ENCODE results near the gene JUP. TPM values are rescaled to one million over a fixed set of nuclear protein-coding genes. Genes with fewer than 3 reads are reported as not detected.

The JUP gene
- total and polyA plus RNA-seq, 10 donors: 13.7 to 73.1 (median 33.5) TPM

GRCh38 chr17:41768682-41769288, 17.7 kb downstream of the JUP start:
- Histone ChIP-seq H3K36me3 (peaks cover 0 to 74% (median 28%) of the 10 kb centered on the region in 6 donors), H3K9me3 (no peaks in the 10 kb centered on the region), H3K4me3 (no peak overlapping the region), H3K27ac (no peak overlapping the region), H3K4me1 (peaks cover 0 to 16% (median 3%) of the 10 kb centered on the region in 6 donors), H3K27me3 (replicated peaks in 1 of 7) (no peaks in the 10 kb centered on the region)
- no peak for TF ChIP-seq POLR2A (IDR thresholded peaks at IDR 0.05)
- TF ChIP-seq POLR2AphosphoS5 (IDR thresholded peaks at IDR 0.05): no peak
- TF ChIP-seq CTCF (IDR thresholded peaks at IDR 0.05 in 8 of 11, conservative IDR thresholded peaks at IDR 0.05 in 3 of 11): no peak
- intact Hi-C loops (cut with DNase I; ENCODE audit: low total_unique reads): no loop called here
- no peak for DNase-seq
- WGBS, 5 donors: 93 to 94% (median 94%) methylated on average over 22 to 23 of the region's 23 CpGs

- H3K4me3 ChIP-seq: no peak overlapping the region
- no peak for DNase-seq
- no peaks in the 10 kb centered on the region for H3K27me3 ChIP-seq (replicated peaks in 1 of 7)
- intact Hi-C loops (cut with DNase I; ENCODE audit: low total_unique reads): no loop called here
- TF ChIP-seq POLR2AphosphoS5 (IDR thresholded peaks at IDR 0.05) (no peak), POLR2A (IDR thresholded peaks at IDR 0.05) (no peak), CTCF (IDR thresholded peaks at IDR 0.05 in 8 of 11, conservative IDR thresholded peaks at IDR 0.05 in 3 of 11) (no peak)
- H3K9me3 ChIP-seq: no peaks in the 10 kb centered on the region
- peaks cover 0 to 87% (median 37%) of the 10 kb centered on the region in 6 donors for H3K36me3 ChIP-seq
- peaks cover 0 to 6% (median under 1%) of the 10 kb centered on the region in 6 donors for H3K4me1 ChIP-seq
- 86 to 95% (median 91%) methylated on average over 10 to 18 of the region's 18 CpGs for WGBS, 5 donors
- H3K27ac ChIP-seq: no peak overlapping the region
Observed at GRCh38 chr17:41767324-41768042, 19.0 kb downstream of the JUP start.

GRCh38 chr17:41766135-41766534, 20.4 kb downstream of the JUP start:
- no peaks in the 10 kb centered on the region for H3K4me1 ChIP-seq
- no peak for TF ChIP-seq CTCF (IDR thresholded peaks at IDR 0.05 in 8 of 11, conservative IDR thresholded peaks at IDR 0.05 in 3 of 11)
- TF ChIP-seq POLR2A (IDR thresholded peaks at IDR 0.05): no peak
- TF ChIP-seq POLR2AphosphoS5 (IDR thresholded peaks at IDR 0.05): no peak
- intact Hi-C loops (cut with DNase I; ENCODE audit: low total_unique reads): no loop called here

GRCh38 chr17:41763327-41763726, 23.2 kb downstream of the JUP start:
- H3K27ac ChIP-seq: no peak overlapping the region
- H3K4me3 ChIP-seq: no peak overlapping the region
- WGBS, 5 donors: 88 to 98% (median 92%) methylated on average over 7 to 8 of the region's 8 CpGs
- peaks cover 0 to 88% (median 36%) of the 10 kb centered on the region in 6 donors for H3K36me3 ChIP-seq
- intact Hi-C loops (cut with DNase I; ENCODE audit: low total_unique reads): no loop called here
- H3K9me3 ChIP-seq: no peaks in the 10 kb centered on the region
- DNase-seq: no peak
- no peaks in the 10 kb centered on the region for H3K4me1 ChIP-seq
- TF ChIP-seq CTCF (IDR thresholded peaks at IDR 0.05 in 8 of 11, conservative IDR thresholded peaks at IDR 0.05 in 3 of 11) (no peak), POLR2A (IDR thresholded peaks at IDR 0.05) (no peak), POLR2AphosphoS5 (IDR thresholded peaks at IDR 0.05) (no peak)
- no peaks in the 10 kb centered on the region for H3K27me3 ChIP-seq (replicated peaks in 1 of 7)

More at GRCh38 chr17:41766135-41766534, 20.4 kb downstream of the JUP start:
- no peak overlapping the region for H3K4me3 ChIP-seq
- H3K36me3 ChIP-seq: peaks cover 0 to 92% (median 39%) of the 10 kb centered on the region in 6 donors
- DNase-seq: no peak
- no peaks in the 10 kb centered on the region for H3K27me3 ChIP-seq (replicated peaks in 1 of 7)
- H3K27ac ChIP-seq: no peak overlapping the region
- no peaks in the 10 kb centered on the region for H3K9me3 ChIP-seq
